ES-I3 (cell line): ENCODE measurements around the gene USP32.
"Not testable (repeated sequence)": the region's sequence is repeated elsewhere in the genome, so short reads cannot be mapped to it uniquely, and the experiment has no call there.

Experiments
- H3K36me3 ChIP-seq: 2 replicates; pipeline ENCODE4 v1.6.1; 2013; ENCODE audit warnings: mild to moderate bottlenecking, low read length, control low read depth, moderate library complexity; ENCODE audit not compliant: insufficient read depth
- H3K4me1 ChIP-seq: 2 replicates; pipeline ENCODE4 v1.6.1; 2013; ENCODE audit warnings: mild to moderate bottlenecking, control low read depth, low read length; ENCODE audit not compliant: insufficient read depth
- H3K9ac ChIP-seq: 2 replicates; pipeline ENCODE4 v1.6.1; 2013; ENCODE audit warnings: low read depth, mild to moderate bottlenecking, low read length, moderate library complexity
- H3K9me3 ChIP-seq: 2 replicates; pipeline ENCODE4 v1.6.1; 2013; ENCODE audit warnings: mild to moderate bottlenecking, low read length, moderate library complexity; ENCODE audit not compliant: control insufficient read depth, insufficient read depth

Gene USP32

GRCh38 chr17:60345233-60345632 is 46.7 kb downstream of the USP32 start:
- H3K4me1 ChIP-seq: no peaks in the 10 kb centered on the region
- H3K9me3 ChIP-seq: no peaks in the 10 kb centered on the region
- H3K36me3 ChIP-seq: peaks cover 5% of the 10 kb centered on the region; the same call in 1 of the 2 replicates
- no peak overlapping the region for H3K9ac ChIP-seq

- H3K4me1 ChIP-seq, H3K36me3 ChIP-seq, H3K9ac ChIP-seq, H3K9me3 ChIP-seq: not testable (repeated sequence)
Measured at GRCh38 chr17:60342492-60342891, 49.4 kb downstream of the USP32 start.

DNA sequence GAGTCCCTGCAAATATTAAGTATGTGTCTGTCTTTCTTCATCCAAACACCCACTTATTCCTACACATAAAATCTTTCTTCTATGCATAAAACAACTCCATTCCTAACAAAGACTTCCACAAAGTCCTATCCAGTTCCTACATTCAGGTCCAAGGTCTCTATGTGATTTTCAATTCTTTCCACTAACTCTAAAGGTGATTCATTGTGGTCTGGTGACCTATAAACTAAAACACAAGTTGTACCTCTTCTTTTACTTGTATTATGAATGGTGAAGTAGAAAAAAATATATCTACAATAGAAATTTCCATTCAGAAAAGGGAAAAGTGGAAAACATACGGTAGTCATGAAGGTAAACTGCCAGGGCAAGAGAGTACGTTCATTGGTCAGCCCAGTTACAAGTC is 56.6 kb downstream of the USP32 start:
- Histone ChIP-seq H3K9ac (no peak overlapping the region), H3K4me1 (peaks cover 15% of the 10 kb centered on the region; the same call in 1 of the 2 replicates), H3K9me3 (no peaks in the 10 kb centered on the region), H3K36me3 (no peaks in the 10 kb centered on the region)

- Histone ChIP-seq H3K4me1 (peaks cover 17% of the 10 kb centered on the region), H3K9me3 (no peaks in the 10 kb centered on the region), H3K36me3 (no peaks in the 10 kb centered on the region), H3K9ac (no peak overlapping the region)
Measured at GRCh38 chr17:60333628-60334031, 58.3 kb downstream of the USP32 start.

DNA sequence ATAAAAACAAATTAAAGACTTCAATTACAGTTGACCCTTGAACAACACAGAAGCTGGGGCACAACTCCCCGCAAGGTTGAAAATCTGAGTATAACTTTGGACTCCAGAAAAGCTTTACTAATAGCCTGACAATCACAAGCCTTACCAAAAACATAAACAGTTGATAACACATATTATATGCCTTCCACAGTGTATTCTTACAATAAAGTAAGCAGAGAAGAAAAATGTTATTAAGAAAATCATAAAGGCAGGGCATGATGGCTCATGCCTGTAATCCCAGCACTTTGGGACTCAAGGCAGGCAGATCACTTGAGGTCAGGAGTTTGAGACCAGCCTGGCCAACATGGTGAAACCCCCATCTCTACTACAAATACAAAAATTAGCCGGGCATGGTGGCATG is 58.9 kb downstream of the USP32 start:
- H3K9ac ChIP-seq, H3K36me3 ChIP-seq, H3K9me3 ChIP-seq: not testable (repeated sequence)
- peaks cover 23% of the 10 kb centered on the region for H3K4me1 ChIP-seq

GRCh38 chr17:60332574-60332973 is 59.4 kb downstream of the USP32 start:
- H3K4me1 ChIP-seq: peaks cover 28% of the 10 kb centered on the region
- no peaks in the 10 kb centered on the region for H3K36me3 ChIP-seq
- H3K9ac ChIP-seq: no peak overlapping the region
- H3K9me3 ChIP-seq: no peaks in the 10 kb centered on the region

GRCh38 chr17:60330731-60331130 is 61.2 kb downstream of the USP32 start:
- Histone ChIP-seq H3K36me3 (no peaks in the 10 kb centered on the region), H3K9ac (no peak overlapping the region), H3K4me1 (peaks cover 34% of the 10 kb centered on the region), H3K9me3 (no peaks in the 10 kb centered on the region)

GRCh38 chr17:60328679-60329078 is 63.3 kb downstream of the USP32 start:
- no peak overlapping the region for H3K9ac ChIP-seq
- H3K36me3 ChIP-seq: no peaks in the 10 kb centered on the region
- peaks cover 31% of the 10 kb centered on the region for H3K4me1 ChIP-seq
- H3K9me3 ChIP-seq: no peaks in the 10 kb centered on the region

DNA sequence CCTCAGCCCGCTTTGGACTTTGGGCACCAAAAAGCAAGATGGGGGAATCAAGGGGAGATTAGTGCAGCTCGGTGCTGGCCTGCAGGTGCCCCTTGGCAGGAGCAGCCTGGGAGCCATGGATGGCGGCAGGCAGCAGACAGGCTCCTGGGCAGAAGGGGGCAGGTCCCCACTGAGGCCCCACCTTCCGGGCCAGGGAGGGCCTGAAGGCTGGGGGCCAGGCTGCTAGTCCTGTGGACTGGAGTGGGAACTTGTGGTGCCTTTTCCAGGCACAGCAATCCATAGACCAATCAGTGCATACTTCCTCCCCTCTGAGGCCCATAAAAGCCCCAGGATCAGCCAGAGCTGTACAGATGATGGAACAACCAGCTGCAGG is 64.0 kb downstream of the USP32 start:
- Histone ChIP-seq H3K9ac (peak overlapping the region; percentile 22; the same call in 1 of the 2 replicates), H3K9me3 (no peaks in the 10 kb centered on the region), H3K36me3 (no peaks in the 10 kb centered on the region), H3K4me1 (peaks cover 25% of the 10 kb centered on the region)

DNA sequence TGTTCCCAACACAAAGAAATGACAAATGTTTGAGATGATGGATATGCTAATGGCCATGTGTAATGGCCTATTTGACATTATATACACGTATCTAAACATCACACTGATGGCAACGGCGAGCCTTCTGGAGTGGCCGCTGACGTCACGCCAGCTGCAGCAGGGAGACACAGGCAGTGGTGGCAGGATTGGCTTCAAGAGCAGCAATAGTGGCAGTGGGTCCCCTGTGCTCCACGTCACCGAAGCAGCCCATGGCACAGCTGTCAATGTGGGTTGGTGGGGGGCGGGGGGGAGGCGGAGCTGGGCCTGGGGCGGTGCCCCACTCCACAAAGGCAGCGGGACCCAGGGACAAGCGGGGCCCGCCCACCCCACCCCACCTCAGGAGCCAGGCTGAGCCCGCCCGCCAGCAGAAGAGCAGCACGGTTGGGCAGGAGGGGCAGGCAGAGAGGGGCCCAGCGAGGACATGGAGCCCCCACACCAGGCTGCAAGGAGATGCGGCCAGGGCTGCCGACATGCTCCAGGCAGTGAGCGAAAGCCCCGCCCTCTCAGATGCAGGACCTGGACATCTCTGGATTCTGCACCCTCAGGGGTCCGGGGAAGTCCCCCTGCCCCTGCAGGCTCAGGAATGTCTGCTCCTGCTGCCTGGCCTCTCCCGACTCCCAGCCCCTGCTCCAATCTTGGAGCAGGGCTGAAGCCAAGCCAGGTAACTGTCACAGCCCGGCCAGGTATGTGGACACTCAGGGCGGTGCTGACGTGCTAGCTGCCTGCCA is 64.6 kb downstream of the USP32 start:
- Histone ChIP-seq H3K36me3 (no peaks in the 10 kb centered on the region), H3K4me1 (peaks cover 19% of the 10 kb centered on the region), H3K9ac (peak overlapping the region; percentile 22; the same call in 1 of the 2 replicates), H3K9me3 (no peaks in the 10 kb centered on the region)

DNA sequence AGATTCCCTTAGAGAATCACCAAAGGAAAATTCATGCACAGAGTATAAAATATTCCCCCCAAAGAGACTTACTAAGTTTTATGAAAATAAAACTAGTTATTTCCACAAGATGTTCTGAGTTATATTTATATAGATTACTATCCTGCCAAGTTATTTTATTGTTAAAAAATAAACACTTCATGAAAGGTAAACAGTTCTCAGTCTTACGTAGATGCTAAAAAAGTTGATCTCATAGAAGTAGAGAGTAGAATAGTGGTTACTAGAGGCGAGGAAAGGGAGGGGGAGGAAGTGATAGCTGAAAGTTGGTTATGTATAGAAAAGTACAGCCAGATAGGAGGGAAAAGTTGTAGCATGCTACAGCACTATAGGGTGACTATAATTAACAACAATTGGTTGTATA is 65.2 kb downstream of the USP32 start:
- peaks cover 19% of the 10 kb centered on the region for H3K4me1 ChIP-seq
- H3K9ac ChIP-seq: no peak overlapping the region
- no peaks in the 10 kb centered on the region for H3K36me3 ChIP-seq
- no peaks in the 10 kb centered on the region for H3K9me3 ChIP-seq

DNA sequence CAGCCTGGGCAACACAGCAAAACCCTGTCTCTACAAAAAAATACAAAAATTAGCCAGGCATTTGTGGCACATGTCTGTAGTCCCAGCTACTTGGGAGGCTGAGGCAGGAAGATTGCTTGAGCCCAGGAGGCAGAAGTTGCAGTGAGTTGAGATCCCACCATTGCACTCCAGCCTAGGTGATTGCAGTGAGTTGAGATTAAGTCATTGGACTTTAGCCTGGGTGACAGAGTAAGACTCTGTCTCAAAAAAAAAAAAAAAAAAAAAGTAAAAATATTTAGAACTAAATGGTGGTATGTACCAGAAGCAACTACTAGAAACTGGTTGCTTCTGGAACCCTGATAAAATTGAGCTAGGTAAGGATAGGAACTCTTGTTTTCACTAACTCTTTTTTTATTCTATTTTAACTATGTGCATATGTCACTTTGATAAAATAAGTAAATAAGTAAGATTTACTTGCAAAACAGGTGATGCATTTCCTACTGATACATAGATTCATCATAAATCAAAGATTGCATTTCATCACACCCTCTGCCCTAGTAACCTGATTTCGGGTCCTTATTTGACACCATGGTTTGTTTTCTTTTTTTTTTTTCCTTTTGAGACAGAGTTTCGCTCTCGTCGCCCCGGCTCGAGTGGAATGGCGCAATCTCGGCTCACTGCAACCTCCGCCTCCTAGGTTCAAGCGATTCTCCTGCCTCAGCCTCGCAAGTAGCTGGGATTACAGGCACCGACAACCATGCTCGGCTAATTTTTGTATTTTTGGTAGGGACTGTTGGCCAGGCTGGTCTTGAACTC is 66.0 kb downstream of the USP32 start:
- Histone ChIP-seq H3K36me3 (no peaks in the 10 kb centered on the region), H3K9ac (no peak overlapping the region), H3K9me3 (no peaks in the 10 kb centered on the region), H3K4me1 (peaks cover 19% of the 10 kb centered on the region)

DNA sequence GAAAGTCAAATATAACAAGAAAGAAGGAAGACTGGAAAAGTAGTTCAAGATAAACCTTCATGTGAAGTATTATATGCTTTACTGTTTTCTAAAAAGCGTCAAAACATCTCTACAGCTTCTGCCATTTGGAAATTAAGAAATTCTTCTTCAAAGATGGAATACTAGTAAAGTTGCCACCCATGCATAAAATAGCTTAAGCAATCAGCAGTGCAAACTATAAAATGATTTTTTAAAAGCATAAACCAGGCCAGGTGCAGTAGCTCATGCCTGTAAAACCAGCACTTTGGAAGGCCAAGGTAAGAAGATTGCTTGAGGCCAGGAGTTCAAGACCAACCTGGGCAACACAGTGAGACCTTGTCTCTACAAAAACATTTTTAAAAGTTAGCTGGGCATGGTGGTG is 68.2 kb downstream of the USP32 start:
- Histone ChIP-seq H3K36me3 (no peaks in the 10 kb centered on the region), H3K9ac (no peak overlapping the region)

GRCh38 chr17:60322056-60322387 is 69.9 kb downstream of the USP32 start:
- peaks cover 11% of the 10 kb centered on the region; the same call in 1 of the 2 replicates for H3K4me1 ChIP-seq
- H3K9ac ChIP-seq: no peak overlapping the region
- H3K36me3 ChIP-seq: no peaks in the 10 kb centered on the region
- H3K9me3 ChIP-seq: no peaks in the 10 kb centered on the region

More for the DNA sequence above, 68.2 kb downstream of the USP32 start:
- H3K4me1 ChIP-seq: peaks cover 20% of the 10 kb centered on the region
- no peaks in the 10 kb centered on the region for H3K9me3 ChIP-seq
